Spleen (tissue), 7 donors: ENCODE results near the gene MICALL2.
A peak's percentile ranks its signal among the peaks of the same experiment; 100 is the strongest.

Experiments used
- POLR2A ChIP-seq, 3 donors: fragments of 450-650 bp; IDR thresholded peaks; one replicate each; pipeline ENCODE4 v1.5.1; 2017; ENCODE audit warnings: antibody characterized with exemption in 3 of 3, mild to moderate bottlenecking in 1 of 3
- POLR2AphosphoS5 ChIP-seq, 3 donors: sonication (generic); formaldehyde crosslinking; IDR thresholded peaks; one replicate each; pipeline ENCODE4 v1.5.1; 2017; ENCODE audit warnings: antibody characterized with exemption in 3 of 3
- TF ChIP-seq, protein P1 (sequence below), 11 experiments: fragments of 200-600 bp in 7 of 11; fragments of 450-650 bp in 4 of 11; sonication (generic) in 4 of 11; IDR thresholded peaks in 8 of 11; conservative IDR thresholded peaks in 3 of 11; 1 replicate in 7 of 11; 2 replicates in 4 of 11; pipeline versions ENCODE4 v1.4.0 to v1.8.0; 2016 to 2021; ENCODE audit warnings: antibody characterized with exemption in 11 of 11, inconsistent platforms in 4 of 11, mild to moderate bottlenecking in 1 of 11
- donor health status: DM: no; HTN: no; CAD: no; lungs with moderate emphysema.
- donor health status: DM: no; HTN: no; CAD: no.
- donor health status: DM: no; HTN: no; CAD: no.

DNA sequence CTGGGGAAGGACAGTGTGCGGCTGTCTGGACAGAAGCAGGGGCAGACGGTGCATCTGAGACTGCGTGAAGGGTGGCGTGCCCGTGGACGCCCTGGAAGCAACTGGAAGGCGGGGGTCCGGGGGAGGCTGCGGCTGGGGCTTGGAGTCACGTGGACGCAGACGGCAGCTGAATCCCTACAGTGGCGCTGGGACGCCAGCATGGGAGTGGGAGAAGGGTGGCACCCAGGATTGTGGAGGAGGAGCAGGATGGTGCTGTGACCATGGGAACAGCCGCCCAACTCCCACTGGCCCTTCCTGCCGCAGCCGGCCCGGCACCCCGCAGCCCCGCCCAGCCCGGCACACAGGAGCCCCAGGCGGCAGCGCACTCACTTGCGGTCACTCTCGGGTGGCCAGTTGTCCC is 35.2 kb upstream of the MICALL2 start:
- TF ChIP-seq POLR2AphosphoS5 (IDR thresholded peaks at IDR 0.05) = peak in 1 of 3 donors; percentile 14
- TF ChIP-seq, protein P1, sequence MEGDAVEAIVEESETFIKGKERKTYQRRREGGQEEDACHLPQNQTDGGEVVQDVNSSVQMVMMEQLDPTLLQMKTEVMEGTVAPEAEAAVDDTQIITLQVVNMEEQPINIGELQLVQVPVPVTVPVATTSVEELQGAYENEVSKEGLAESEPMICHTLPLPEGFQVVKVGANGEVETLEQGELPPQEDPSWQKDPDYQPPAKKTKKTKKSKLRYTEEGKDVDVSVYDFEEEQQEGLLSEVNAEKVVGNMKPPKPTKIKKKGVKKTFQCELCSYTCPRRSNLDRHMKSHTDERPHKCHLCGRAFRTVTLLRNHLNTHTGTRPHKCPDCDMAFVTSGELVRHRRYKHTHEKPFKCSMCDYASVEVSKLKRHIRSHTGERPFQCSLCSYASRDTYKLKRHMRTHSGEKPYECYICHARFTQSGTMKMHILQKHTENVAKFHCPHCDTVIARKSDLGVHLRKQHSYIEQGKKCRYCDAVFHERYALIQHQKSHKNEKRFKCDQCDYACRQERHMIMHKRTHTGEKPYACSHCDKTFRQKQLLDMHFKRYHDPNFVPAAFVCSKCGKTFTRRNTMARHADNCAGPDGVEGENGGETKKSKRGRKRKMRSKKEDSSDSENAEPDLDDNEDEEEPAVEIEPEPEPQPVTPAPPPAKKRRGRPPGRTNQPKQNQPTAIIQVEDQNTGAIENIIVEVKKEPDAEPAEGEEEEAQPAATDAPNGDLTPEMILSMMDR (IDR thresholded peaks at IDR 0.05 in 8 of 11, conservative IDR thresholded peaks at IDR 0.05 in 3 of 11) = no peak
- no peak for TF ChIP-seq POLR2A (IDR thresholded peaks at IDR 0.05)
